HCT116 (cell line): ENCODE measurements around the gene M6PR.

Experiments used
- REST ChIP-seq: IDR thresholded peaks from 2 replicates; pipeline ENCODE4 v1.6.1; 2012; ENCODE audit warnings: low read depth
- SRF ChIP-seq: IDR thresholded peaks from 2 replicates; pipeline ENCODE4 v1.6.1; 2012; ENCODE audit warnings: low read depth

DNA sequence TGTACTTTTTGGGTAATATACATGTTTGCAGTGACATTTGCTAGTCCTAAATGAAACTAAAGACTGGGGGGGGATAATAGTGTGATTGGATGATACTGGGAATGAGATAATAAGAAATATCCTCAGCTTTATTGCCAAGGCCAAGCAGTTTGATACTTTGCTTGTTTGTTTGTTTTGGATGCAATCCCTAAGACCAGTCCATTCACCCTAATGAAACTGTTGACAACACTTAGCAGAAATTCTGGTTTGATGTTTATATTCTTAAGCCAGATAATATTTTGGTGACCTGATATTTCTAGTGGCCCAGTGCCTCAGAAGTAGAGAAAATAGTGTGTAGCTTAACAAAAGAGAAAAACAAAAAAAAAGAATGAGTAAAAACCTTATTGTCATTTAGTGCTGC is 33.3 kb downstream of the M6PR start:
- no peak for TF ChIP-seq REST
- TF ChIP-seq SRF, result no peak
